Measurements from ENCODE around the gene SLC36A4. TPM values are rescaled to one million over a fixed set of nuclear protein-coding genes. Genes with fewer than 3 reads are reported as not detected.
"Not testable (repeated sequence)": the region's sequence is repeated elsewhere in the genome, so short reads cannot be mapped to it uniquely, and the experiment has no call there.

The SLC36A4 gene
- total RNA-seq, 1 experiment from 2014 or later: 19.5 TPM

DNA sequence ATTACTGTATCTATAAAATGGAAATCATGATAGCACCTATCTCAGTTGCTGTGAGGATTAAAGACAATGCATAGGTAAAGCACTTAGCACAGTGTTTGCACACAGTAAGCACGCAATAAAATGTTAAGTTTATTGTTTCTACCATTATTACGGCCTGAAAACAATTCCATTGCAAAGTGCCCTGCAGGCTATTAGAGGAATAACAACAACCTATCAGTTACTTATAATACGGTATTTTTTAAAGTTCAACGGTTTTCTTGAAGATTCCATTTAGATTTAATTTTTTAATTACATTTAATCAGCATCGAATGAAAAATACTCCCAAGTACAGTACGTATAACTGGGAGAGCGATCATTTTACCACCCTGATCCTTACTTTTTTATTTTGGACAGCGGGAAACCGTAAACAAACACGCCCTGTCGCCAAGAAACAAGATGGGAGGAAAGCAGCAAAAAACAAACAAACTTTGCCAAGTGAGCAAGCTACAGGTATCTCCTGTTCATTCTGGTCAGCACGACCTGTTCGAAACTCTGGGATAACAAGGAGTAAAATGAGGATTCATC, 893 bp downstream of the SLC36A4 start:
- DNase-seq (ENCODE audit: extremely low read depth, low read depth): no peak

DNA sequence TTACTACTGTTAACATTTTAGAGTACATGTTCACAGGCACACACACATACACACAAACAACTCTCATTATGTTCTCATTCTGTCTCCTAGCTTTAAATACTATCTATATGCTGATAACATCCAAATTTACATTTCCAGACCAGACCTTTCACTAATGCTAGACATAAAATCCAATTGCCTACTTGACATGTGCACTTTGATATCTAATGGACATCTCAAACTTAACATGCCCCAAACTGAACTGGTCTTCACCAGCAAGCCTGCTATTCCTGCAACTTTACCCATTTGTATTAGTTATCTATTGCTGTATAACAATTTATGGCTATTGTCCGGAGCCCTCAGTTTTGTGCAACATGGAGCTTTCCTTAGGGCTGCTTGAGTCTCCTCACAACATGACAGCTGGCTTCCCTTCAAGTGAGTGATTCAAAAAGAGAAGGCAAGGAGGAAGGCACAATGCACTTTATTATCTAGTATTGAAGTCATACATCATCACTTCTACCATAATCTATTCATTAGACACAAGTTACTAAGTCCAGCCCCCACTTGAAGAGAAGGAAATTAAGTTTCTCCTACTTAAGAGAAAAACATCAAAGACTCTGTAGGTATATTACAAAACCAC, 3.0 kb downstream of the SLC36A4 start:
- no peak for DNase-seq (ENCODE audit: extremely low read depth, low read depth)

DNA sequence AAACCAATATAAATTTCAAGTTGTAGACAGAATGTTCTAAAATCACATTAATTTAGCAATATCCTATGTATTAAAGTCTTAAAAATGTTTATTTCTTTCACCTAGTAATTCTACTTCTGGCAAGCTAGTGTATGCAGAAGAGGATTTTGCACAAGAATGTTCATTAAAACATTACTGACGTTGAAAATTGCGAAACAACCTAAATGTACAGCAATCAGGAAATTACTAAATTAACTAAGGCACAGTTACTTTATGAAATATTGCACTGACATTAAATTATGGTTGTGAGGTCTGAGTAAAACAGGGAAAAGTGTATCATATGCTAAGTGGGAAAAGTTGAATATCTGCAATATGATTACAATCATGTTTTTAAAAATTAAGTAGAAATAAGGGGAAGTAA, 4.1 kb downstream of the SLC36A4 start:
- DNase-seq (ENCODE audit: extremely low read depth, low read depth): no peak

DNA sequence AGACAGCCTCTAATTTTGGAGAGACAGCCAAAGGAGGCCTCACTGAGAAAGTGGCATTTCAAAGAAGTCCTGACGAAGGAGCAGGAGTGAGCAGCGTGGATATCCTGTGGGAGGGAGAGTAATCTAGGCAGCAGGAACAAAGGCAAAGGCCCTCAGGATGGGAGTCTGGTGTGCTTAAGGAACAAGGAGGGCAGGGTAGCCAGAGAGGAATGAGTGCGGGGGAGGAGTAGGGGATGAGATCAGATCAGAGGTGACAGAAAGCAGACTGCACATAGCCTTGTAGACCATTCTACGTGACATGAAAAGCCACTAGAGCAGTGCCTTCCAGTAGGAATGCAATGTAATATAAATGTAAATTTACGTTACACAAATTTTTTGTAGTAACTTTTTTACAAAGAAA, 5.6 kb downstream of the SLC36A4 start:
- no peak for DNase-seq (ENCODE audit: extremely low read depth, low read depth)

DNA sequence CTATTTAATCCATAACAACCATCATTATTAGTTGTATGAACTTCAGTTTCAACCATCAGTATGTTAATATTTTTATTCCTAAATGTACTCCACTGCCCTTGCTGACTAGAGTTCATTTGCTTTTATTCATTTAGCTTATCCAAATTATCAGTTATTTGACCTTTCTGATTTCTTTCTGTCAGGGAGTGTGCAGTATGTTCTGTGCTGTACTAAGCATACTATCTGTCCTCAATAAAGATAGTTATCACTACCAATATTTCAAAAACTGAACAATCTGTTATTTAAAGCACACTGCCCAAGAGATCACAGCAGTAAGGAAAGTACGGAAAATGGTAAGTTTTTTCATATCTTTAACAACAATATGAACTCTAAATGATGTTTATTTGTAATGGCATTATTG, 8.3 kb downstream of the SLC36A4 start:
- DNase-seq (ENCODE audit: extremely low read depth, low read depth): no peak

DNA sequence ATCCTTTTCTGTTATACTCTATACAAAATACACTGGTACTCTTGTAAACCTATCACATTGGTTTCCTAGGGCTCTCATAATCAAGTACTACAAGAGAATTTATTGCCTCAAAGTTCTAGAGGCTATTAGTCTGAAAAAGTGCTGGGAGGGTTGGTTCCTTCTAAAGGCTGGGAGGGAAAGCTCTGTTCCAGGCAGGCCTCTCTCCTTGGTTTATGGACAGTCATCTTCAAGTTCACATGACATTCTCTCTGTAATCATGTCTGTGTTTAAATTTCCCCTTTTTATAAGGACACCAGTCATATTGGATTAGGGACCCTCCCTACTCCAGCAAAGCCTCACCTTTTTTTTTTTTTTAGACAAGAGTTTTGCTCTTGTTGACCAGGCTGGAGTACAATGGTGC, 9.1 kb downstream of the SLC36A4 start:
- no peak for DNase-seq (ENCODE audit: extremely low read depth, low read depth)

DNA sequence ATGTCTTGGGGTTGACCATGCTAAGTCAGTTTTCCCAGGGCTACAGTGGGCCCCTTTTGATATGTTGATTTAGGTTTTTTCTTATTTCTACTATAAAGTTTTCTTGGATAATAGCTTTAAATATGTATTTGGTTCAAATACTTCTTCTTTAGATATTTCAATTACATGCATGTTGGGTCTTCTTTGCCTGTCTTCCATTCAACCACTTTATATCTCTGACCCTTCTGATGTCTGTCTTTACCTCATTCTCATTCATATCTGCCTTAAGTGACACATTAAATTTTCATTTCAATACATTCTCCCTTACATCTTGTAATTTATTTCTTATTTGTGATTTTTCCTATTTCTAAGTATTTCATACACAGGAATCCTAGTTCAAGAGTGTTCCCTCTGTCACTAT, 10.5 kb downstream of the SLC36A4 start:
- DNase-seq (ENCODE audit: extremely low read depth, low read depth): no peak

DNA sequence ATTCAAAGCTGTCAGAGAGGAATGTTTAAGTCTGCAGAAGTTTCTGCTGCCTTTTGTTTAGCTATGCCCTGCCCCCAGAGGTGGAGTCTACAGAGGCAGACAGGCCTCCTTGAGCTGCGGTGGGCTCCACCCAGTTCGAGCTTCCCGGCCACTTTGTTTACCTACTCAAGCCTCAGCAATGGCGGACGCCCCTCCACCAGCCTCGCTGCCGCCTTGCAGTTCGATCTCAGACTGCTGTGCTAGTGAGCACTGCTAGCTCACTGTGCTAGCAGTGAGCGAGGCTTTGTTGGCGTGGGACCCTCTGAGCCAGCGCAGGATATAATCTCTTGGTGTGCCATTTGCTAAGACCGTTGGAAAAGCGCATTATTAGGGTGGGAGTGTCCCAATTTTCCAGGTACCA, 19.9 kb downstream of the SLC36A4 start:
- not testable (repeated sequence) for DNase-seq (ENCODE audit: extremely low read depth, low read depth)

DNA sequence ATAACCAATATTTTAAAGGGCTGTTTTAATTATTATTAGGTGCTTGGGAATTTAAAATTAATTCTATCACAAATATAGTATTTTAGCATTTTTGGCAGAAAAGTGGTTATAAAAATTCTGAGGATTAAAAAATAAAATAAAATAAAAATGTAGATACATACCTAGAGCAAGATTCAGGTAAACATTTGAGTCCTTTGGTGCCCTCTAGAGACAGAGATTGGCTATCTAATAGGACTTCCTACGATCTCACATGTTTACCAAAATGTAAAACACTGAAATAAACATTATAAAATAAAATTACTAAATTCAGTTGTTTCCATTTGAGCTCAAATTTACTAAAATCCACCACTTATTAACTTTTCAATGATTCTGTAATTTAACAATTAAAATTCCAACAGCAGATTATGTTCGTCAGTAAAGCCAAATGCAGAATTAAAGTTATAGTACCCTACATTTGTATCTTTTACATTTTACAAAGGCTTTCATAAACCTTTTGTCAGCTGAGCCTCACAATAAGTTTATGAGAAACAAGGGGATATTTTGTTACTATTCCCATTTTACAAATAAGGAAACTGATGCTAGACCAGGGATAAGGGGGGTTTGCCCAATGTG, 27.7 kb downstream of the SLC36A4 start:
- peak; percentile 38 for DNase-seq (ENCODE audit: extremely low read depth, low read depth)

DNA sequence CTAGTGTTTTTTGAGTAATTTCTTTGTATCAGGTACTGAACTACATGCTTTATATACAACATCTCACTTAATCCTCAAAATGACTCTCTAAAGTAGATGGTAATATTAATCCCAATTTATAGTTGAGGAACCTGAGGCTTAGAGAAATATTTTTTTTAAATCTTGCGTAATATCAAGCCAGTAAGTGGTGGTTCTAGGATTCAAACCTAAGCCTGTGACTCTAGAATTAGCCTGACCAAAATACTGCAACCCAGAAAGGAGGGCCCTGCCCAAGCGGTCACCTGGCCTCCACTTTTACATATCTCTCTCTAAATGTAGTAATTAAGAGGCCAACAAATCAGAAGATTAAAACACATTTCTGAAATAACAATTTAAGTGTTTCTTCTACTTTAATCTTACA, 28.6 kb downstream of the SLC36A4 start:
- no peak for DNase-seq (ENCODE audit: extremely low read depth, low read depth)

DNA sequence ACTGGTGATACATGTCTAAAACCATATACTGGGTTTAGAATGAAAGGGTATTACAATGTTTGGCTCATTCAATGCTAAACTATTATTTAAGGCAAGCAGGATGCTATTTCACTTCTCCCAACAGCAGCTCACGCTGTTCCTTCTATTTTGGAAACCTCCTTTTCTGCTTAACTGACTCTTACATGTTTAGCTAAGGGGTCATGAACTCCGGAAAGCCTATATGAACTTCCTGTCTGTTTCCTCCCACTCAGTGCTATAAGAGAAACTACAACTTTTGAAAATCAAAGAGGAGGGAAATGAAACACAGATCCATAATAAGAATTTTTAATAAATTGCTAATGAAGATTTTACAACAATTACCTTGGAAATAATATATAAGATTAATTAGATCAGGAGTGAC, 30.9 kb downstream of the SLC36A4 start:
- no peak for DNase-seq (ENCODE audit: extremely low read depth, low read depth)

DNA sequence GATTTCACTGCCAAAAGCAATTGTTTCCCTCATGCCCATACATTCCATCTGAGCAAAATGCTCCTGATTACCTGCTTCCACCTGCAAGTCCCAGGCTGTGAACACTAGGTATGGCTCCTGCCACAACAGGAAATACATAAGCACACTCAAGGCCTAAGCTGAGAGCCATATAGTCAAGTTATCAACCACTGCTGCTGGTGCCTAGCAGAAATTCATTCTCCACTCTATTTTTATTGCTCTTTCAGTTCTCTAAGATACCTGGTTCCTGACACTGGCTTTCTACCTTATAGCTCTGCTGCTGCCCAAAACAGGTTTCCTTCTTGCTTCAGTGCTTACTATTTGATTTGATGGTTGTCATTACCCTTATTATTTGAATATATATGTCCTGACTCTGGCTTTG, 31.6 kb downstream of the SLC36A4 start:
- DNase-seq (ENCODE audit: extremely low read depth, low read depth): no peak

DNA sequence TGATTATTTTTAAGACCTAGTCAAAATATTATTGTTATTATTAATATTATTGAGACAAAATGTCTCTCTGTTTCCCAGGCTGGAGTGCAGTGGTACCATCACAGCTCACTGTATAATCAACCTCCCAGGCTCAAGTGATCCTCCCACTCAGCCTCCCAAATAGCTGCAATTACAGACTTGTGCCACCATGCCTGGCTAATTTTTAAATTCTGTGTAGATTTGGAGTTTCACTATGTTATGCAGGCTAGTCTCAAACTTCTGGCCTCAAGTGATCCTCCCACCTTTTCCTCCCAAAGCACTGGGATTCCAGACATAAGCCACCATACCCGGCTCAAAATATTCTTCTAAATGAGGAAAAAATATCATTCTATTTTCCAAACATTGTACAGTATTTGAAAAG, 37.0 kb downstream of the SLC36A4 start:
- DNase-seq (ENCODE audit: extremely low read depth, low read depth): no peak

DNA sequence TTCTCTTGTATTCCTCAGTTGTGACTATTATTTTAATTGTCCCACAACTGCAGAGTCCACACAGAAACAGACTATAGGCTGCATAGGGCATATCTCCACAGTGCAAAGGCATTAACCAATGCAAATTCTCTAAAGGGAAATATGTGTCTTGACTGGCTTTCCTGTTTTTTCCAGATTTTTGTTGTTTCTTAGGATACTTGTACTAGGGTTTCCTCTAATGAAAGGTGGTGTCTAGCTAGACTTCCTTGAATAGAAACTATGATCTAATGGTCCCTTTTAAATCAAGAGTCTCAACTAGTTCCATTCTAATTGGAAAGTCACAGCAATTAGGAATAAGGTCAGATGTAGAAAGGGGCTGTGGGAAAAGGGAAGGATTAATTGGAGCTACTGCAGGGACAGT, 37.6 kb downstream of the SLC36A4 start:
- DNase-seq (ENCODE audit: extremely low read depth, low read depth): no peak

DNA sequence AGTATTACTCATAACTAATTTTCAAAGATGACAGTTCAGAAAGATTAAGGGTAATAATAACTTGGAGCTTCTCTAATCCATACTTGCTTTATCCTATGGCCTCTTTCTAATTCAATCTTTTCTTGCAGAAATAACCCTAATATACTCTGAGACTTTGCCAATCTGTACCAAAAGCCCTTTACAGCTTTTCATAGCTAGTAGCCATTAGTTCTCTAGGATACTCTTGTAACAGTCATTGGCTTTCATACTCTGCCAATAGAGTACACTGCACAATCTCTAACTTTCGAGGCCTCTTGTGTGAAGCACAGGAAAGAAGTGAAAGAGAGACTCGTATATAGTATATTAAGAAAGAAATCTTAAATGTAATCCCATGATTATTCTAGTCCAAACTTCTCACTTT, 38.1 kb downstream of the SLC36A4 start:
- no peak for DNase-seq (ENCODE audit: extremely low read depth, low read depth)

DNA sequence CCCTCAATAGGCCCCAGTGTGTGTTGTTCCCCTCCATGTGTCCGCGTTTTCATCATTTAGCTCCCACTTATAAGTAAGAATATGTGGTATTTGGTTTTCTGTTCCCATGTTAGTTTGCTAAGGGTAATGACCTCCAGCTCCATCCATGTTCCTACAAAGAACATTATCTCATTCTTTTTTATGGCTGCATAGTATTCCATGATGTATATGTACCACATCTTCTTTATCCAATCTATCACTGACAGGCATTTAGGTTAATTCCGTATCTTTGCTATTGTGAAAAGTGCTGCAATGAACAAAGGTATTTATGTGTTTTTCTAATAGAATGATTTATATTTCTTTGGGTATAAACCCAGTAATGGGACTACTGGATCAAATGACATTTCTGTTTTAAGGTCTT, 42.1 kb downstream of the SLC36A4 start:
- no peak for DNase-seq (ENCODE audit: extremely low read depth, low read depth)

DNA sequence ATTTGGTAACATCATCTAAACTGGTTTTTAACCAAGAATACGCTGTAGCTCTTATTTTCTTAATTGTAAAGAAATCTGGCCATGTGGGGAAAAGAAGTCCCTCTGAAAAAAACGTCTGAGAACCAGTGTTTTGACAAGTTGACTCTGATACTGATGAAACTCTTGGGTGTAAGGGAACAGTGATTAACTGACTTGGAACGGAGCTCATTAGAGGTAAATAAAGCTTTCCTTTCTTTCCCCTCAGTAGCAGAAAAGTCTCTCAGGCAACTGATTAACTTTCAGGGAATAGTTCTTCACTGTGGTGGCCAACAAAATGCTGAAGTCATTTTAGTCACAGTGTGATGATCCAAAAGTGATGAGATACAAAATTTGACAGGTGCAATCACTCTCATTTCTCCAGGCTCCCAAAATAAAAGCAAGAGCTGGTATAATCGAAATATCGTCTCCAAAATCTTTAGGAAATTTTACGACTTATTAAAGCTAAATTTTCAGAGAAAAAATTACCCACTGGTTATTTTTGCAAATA, 52.3 kb downstream of the SLC36A4 start:
- no peak for DNase-seq (ENCODE audit: extremely low read depth, low read depth)

DNA sequence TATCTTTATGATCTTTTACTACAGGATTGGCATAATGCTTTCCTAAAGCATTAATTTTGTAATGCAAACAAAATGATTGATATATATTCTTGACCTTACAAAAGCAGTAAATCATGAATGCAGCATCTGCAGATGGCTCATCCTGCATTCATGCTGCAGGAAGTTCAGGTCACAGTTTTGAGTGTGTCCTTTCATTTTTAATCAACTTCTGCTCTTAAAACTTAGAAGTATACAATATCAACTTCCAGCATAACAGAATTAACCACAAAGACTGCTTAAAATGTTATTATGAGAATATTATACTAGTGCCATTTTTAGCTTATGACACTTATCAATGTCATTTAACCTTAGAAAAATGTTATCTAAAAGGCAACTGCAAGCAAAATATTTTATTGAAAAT, 54.0 kb downstream of the SLC36A4 start:
- DNase-seq (ENCODE audit: extremely low read depth, low read depth): no peak

DNA sequence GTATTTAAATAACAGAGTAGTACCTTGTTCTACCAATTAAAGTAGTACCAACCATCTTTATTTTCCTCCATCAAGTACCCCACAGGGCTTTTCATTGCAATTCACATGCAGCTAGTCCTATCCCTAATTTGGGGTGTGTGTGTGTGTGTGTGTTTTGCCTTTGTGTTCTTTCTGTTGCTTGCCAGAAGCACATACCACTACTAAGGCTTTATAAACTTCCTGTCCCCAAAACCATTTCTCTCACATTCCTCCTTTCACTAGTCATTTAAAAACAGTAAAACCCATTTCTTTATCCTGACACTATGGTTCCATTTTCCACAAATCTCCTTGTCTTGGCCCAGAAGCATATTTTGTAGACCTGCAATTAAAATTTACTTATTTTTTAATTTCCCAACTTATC, 54.6 kb downstream of the SLC36A4 start:
- no peak for DNase-seq (ENCODE audit: extremely low read depth, low read depth)

DNA sequence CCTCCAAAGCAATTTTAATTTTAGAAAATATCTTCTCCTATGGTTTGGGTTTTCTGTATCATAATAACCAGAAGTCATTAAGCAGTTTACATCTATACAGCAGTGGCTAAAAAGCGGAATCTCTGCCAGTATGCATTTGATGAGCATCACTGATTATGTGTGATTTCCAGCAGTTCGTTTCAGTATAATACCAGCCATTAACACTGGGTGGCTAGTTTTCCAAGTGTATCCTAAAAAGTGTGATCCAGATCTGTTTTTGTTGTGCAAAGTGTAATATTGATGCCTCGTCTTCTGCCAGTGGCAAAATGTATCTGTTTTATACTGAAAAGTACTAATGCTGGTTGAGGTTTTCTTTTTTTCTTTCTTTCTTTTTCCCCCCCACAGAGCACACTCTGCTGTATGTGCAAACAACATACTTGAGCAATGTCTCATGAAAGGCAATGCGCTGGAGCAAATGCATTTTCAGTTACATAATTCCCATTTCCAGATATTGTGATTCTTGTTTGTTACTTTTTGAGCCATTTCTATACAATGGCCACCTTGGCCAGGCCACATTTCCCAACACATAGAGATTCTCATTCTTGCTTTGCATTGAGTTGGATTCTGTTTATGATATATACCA, 64.2 kb downstream of the SLC36A4 start:
- DNase-seq (ENCODE audit: extremely low read depth, low read depth): no peak

DNA sequence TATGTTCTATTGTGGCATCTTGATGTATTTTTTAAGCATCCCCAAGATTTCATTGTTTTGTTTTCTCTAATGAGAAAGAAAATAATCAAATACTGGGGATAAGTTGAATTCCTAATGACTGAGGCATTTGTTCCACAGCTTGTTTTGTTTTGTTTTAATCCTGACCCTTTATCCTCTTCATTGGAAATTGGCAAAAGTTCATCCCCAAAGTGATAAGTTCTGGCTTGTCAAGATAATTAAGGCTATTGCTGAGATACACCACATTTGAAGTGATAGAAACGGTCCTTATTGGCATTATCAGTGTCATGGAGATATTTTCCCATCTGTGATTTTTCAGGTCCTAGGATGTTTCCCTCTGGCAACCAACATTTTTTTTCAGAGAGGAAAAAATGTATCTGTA, 65.0 kb downstream of the SLC36A4 start:
- no peak for DNase-seq (ENCODE audit: extremely low read depth, low read depth)

DNA sequence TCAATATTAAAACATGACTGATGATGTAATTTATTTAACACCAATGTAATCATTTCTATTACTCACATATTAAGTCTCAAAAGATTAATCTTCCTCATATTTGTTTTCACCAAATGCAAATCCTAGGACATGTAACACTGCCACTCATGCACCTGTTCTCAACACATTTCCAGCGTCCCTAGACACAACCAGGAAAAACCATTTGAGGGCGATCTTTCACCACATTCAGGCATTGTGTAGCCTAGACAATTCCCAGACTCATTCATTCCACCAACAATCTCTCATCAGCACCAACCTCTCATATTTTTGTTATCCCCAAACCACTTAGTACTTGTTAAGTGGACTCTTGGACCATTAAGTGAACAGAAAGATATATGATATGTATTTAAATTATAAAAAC, 66.1 kb downstream of the SLC36A4 start:
- DNase-seq (ENCODE audit: extremely low read depth, low read depth): peak; percentile 8

All from NCI-H460 (cell line).